Smooth muscle cell (in vitro differentiated cells): Measurements from ENCODE around the gene OR6T1. TPM values are rescaled to one million over a fixed set of nuclear protein-coding genes. Genes with fewer than 3 reads are reported as not detected.

Experiments used
- DNase-seq: peaks from one replicate; lab custom pipeline; 2025; ENCODE audit not compliant: unreplicated experiment; lab: John Stamatoyannopoulos, UW
- H2AFZ ChIP-seq: fragments of 200-600 bp; sonication (generic); 2 replicates; pipeline ENCODE4 v1.6.0; 2016; ENCODE audit warnings: antibody characterized with exemption, low read depth, mild to moderate bottlenecking
- H3F3A ChIP-seq: fragments of 200-600 bp; sonication (generic); 2 replicates; pipeline ENCODE4 v1.6.0; 2017; ENCODE audit warnings: antibody characterized with exemption, low read depth
- H3K27ac ChIP-seq: fragments of 200-600 bp; sonication (generic); 2 replicates; pipeline ENCODE4 v1.5.1; 2016; ENCODE audit warnings: low read depth, mild to moderate bottlenecking
- H3K27me3 ChIP-seq: fragments of 200-600 bp; sonication (generic); 2 replicates; pipeline ENCODE4 v1.6.1; 2016; ENCODE audit warnings: low read depth, mild to moderate bottlenecking
- H3K36me3 ChIP-seq: fragments of 200-600 bp; sonication (generic); 2 replicates; pipeline ENCODE4 v1.5.1; 2016; ENCODE audit warnings: low read depth
- H3K4me1 ChIP-seq: fragments of 200-600 bp; sonication (generic); 2 replicates; pipeline ENCODE4 v1.5.1; 2016; ENCODE audit warnings: low read depth
- H3K4me2 ChIP-seq: fragments of 200-600 bp; sonication (generic); 2 replicates; pipeline ENCODE4 v1.6.0; 2016; ENCODE audit warnings: mild to moderate bottlenecking
- H3K4me3 ChIP-seq: fragments of 200-600 bp; sonication (generic); 2 replicates; pipeline ENCODE4 v1.5.1; 2016; ENCODE audit warnings: mild to moderate bottlenecking
- H3K79me2 ChIP-seq: fragments of 200-600 bp; sonication (generic); 2 replicates; pipeline ENCODE4 v1.6.0; 2016; ENCODE audit warnings: low read depth, mild to moderate bottlenecking
- H3K9ac ChIP-seq: fragments of 200-600 bp; sonication (generic); 2 replicates; pipeline ENCODE4 v1.6.0; 2016; ENCODE audit warnings: low read depth
- H3K9me3 ChIP-seq: fragments of 200-600 bp; sonication (generic); replicated peaks from 2 replicates; pipeline ENCODE4 v1.5.1; 2016; ENCODE audit warnings: low read depth
- H4K20me1 ChIP-seq: fragments of 200-600 bp; sonication (generic); 2 replicates; pipeline ENCODE4 v1.6.0; 2016; ENCODE audit warnings: low read depth
- WGBS: methylation state at CpG from one replicate; pipeline ENCODE4 v1.1.7; 2016; ENCODE audit warnings: low lambda C conversion rate; 5-methylcytosine and 5-hydroxymethylcytosine counted together
- polyA plus RNA-seq: library from polyadenylated mRNA; unstranded; fragments of >200 nt; fragmentation: Nextera tagmentation; extraction: Ambion mirVana; gene quantifications from 2 replicates; pipeline ENCODE4 v1.2.1, GENCODE V29; 2016
- total RNA-seq: library from RNA; depleted of rRNA; stranded (reverse); fragments of >200 nt; gene quantifications from 2 replicates; pipeline ENCODE4 v1.2.3, GENCODE V29; 2014
- TF ChIP-seq, protein P1 (sequence below): fragments of 200-600 bp; sonication (generic); IDR thresholded peaks from 2 replicates; pipeline ENCODE4 v1.5.1; 2017; ENCODE audit warnings: borderline replicate concordance, mild to moderate bottlenecking, antibody characterized with exemption; ENCODE audit not compliant: insufficient read depth, poor library complexity, severe bottlenecking

The OR6T1 gene
- total and polyA plus RNA-seq, 2 experiments from 2014 or later, result not detected

DNA sequence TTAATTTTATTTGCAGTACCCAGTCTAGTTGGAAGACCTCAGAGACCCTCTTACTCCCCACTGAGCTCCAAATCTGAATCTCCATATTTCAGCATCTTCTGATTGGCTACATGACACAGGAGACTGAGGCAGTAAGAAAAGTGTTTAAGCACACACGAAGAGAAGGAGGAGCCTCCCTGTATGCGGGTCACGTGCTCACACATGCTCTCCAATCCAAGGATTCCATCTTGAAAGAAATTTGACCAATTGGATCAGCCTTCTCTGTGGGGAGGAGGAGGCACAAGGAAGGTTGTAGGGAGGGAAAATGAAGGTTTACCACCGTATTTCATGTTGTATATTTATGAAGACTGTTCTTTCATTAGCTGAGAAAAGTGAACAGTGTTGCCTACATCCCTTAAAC lies 1.2 kb downstream of the OR6T1 start:
- Histone ChIP-seq H3K9ac (no peak overlapping the region), H3K36me3 (no peaks in the 10 kb centered on the region), H3K4me3 (no peak overlapping the region), H2AFZ (no peak overlapping the region), H3K27me3 (no peaks in the 10 kb centered on the region), H4K20me1 (no peaks in the 10 kb centered on the region), H3K79me2 (no peaks in the 10 kb centered on the region), H3K27ac (no peak overlapping the region), H3K4me2 (no peak overlapping the region), H3K9me3 (no peaks in the 10 kb centered on the region), H3K4me1 (no peaks in the 10 kb centered on the region), H3F3A (no peaks in the 10 kb centered on the region)
- WGBS, result 89% methylated on average over 4 of the region's 4 CpGs
- DNase-seq, result no peak
- TF ChIP-seq, protein P1, sequence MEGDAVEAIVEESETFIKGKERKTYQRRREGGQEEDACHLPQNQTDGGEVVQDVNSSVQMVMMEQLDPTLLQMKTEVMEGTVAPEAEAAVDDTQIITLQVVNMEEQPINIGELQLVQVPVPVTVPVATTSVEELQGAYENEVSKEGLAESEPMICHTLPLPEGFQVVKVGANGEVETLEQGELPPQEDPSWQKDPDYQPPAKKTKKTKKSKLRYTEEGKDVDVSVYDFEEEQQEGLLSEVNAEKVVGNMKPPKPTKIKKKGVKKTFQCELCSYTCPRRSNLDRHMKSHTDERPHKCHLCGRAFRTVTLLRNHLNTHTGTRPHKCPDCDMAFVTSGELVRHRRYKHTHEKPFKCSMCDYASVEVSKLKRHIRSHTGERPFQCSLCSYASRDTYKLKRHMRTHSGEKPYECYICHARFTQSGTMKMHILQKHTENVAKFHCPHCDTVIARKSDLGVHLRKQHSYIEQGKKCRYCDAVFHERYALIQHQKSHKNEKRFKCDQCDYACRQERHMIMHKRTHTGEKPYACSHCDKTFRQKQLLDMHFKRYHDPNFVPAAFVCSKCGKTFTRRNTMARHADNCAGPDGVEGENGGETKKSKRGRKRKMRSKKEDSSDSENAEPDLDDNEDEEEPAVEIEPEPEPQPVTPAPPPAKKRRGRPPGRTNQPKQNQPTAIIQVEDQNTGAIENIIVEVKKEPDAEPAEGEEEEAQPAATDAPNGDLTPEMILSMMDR, result no peak

DNA sequence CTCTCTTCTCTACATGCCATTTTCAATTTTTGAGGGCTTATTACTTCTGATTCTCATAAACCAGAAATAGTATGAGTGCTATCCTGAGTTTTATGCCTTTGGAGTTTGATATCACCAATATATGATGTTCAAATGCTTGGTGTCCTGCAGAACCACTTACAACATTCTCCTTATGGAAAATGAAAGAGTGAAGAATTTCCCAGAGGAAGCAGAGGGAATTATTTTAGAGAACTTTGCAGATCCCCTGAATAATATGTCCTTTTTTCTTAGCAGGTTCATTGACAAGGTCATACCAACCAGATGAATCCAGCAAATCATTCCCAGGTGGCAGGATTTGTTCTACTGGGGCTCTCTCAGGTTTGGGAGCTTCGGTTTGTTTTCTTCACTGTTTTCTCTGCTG lies 4.3 kb downstream of the OR6T1 start, which contains the start of gene OR4D5:
Gene OR4D5, plus strand, starts transcription at position 301 of the 400 bp plus-strand sequence. Its CDS starts 0 bp downstream, at position 301.
- Histone ChIP-seq H3K4me3 (no peak within 1 kb of the TSS), H3K4me1 (no peaks in the 10 kb centered on the region), H3K27me3 (no peaks in the 10 kb centered on the region), H3K79me2 (no peaks in the 10 kb centered on the region), H3K36me3 (no peaks in the 10 kb centered on the region), H2AFZ (no peak within 1 kb of the TSS), H4K20me1 (no peaks in the 10 kb centered on the region), H3K9me3 (no peaks in the 10 kb centered on the region), H3K27ac (no peak within 1 kb of the TSS), H3K4me2 (no peak within 1 kb of the TSS), H3K9ac (no peak within 1 kb of the TSS), H3F3A (no peaks in the 10 kb centered on the region)
- TF ChIP-seq, protein P1, result no peak
- no peak for DNase-seq
- WGBS, result 85% methylated on average over 1 of the region's 1 CpG

DNA sequence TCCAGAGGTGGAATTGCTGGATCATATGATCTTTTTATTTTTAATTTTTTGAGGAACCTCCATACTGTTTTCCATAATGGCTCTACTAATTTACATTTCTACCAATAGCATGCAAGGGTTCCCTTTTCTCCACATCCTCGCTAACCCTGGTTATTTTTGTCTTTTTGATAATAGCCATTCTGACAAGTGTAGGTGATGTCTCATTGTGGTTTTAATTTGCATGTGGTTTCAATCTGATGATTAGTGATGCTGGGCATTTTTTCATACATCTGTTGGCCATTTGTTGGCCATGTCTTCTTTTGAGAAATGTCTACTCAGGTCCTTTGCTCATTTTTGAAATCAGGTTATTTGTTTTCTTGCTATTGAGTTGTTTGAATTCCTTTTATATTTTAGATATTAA lies 19.6 kb downstream of the OR6T1 start:
- TF ChIP-seq, protein P1, result no peak
- H3K27me3 ChIP-seq, result no peaks in the 10 kb centered on the region
- no peak overlapping the region for H3K4me3 ChIP-seq
- H4K20me1 ChIP-seq, result no peaks in the 10 kb centered on the region
- no peaks in the 10 kb centered on the region for H3K79me2 ChIP-seq
- DNase-seq, result no peak
- H3K27ac ChIP-seq, result no peak overlapping the region
- H3K9ac ChIP-seq, result no peak overlapping the region
- H3K9me3 ChIP-seq, result no peaks in the 10 kb centered on the region
- no peaks in the 10 kb centered on the region for H3F3A ChIP-seq
- no peak overlapping the region for H3K4me2 ChIP-seq
- no peaks in the 10 kb centered on the region for H3K4me1 ChIP-seq
- no peak overlapping the region for H2AFZ ChIP-seq
- no peaks in the 10 kb centered on the region for H3K36me3 ChIP-seq
- WGBS, result 85% methylated on average over 1 of the region's 1 CpG

DNA sequence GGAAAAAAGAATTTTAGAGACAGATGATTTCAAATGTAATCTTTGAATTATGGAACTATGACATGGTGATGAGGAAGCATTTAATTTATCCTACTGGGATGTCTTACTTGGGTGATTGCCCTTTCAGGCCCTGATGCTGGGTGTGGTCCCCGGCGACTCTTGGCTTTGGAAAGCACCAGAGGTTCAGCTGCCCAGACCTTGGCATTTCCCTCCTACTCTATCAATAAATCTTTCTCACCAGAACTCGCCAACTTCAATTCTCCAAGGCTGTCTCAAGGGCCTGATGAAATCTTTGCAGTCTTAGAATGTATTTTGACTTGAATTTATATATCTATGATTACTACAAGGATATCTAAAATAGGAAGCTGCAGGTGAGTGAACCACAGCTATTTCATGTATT lies 22.7 kb downstream of the OR6T1 start:
- Histone ChIP-seq H3K79me2 (no peaks in the 10 kb centered on the region), H3F3A (no peaks in the 10 kb centered on the region), H3K4me3 (no peak overlapping the region), H3K9ac (no peak overlapping the region), H4K20me1 (no peaks in the 10 kb centered on the region), H3K9me3 (no peaks in the 10 kb centered on the region), H3K4me2 (no peak overlapping the region), H3K36me3 (no peaks in the 10 kb centered on the region), H2AFZ (no peak overlapping the region), H3K27me3 (no peaks in the 10 kb centered on the region), H3K27ac (no peak overlapping the region), H3K4me1 (no peaks in the 10 kb centered on the region)
- TF ChIP-seq, protein P1, result no peak
- no peak for DNase-seq
- 93% methylated on average over 3 of the region's 3 CpGs for WGBS
